GM19328 (cell line): ENCODE measurements around the gene PRKG1.
A peak's percentile ranks its signal among the peaks of the same experiment; 100 is the strongest.

ENCODE experiments used
- ATAC-seq: cut with Tn5 transposase; IDR thresholded peaks from one replicate; pipeline ENCODE4 v1.9.1; 2021; ENCODE audit warnings: mild to moderate bottlenecking, moderate library complexity; ENCODE audit not compliant: unreplicated experiment

PRKG1 gene

GRCh38 chr10:52265131-52265926, 1191.0 kb downstream of the PRKG1 start:
- ATAC-seq, result no peak

GRCh38 chr10:52266858-52267257, 1192.6 kb downstream of the PRKG1 start:
- no peak for ATAC-seq

- ATAC-seq, result no peak
These were observed 1194.5 kb downstream of the PRKG1 start for GRCh38 chr10:52268790-52269189.

GRCh38 chr10:52269233-52269632, 1194.9 kb downstream of the PRKG1 start:
- ATAC-seq, result no peak

GRCh38 chr10:52276163-52276562, 1201.9 kb downstream of the PRKG1 start:
- ATAC-seq, result no peak

GRCh38 chr10:52276986-52277385, 1202.7 kb downstream of the PRKG1 start:
- no peak for ATAC-seq

- no peak for ATAC-seq
These were observed 1205.3 kb downstream of the PRKG1 start for GRCh38 chr10:52279546-52279945.

GRCh38 chr10:52280051-52280450, 1205.8 kb downstream of the PRKG1 start:
- no peak for ATAC-seq

- no peak for ATAC-seq
These were observed 1208.9 kb downstream of the PRKG1 start for GRCh38 chr10:52283174-52283573.

GRCh38 chr10:52284416-52285013, 1210.2 kb downstream of the PRKG1 start:
- peak; percentile 51 for ATAC-seq

- no peak for ATAC-seq
These were observed 1213.6 kb downstream of the PRKG1 start for GRCh38 chr10:52287866-52288265.

GRCh38 chr10:52297747-52298146, 1223.5 kb downstream of the PRKG1 start:
- no peak for ATAC-seq

GRCh38 chr10:52300599-52301277, 1226.5 kb downstream of the PRKG1 start:
- ATAC-seq, result no peak

GRCh38 chr10:52308251-52309031, 1234.2 kb downstream of the PRKG1 start:
- ATAC-seq, result peak; percentile 73

GRCh38 chr10:52312942-52313255, 1238.6 kb downstream of the PRKG1 start:
- ATAC-seq, result no peak

- no peak for ATAC-seq
These were observed 1239.1 kb downstream of the PRKG1 start for GRCh38 chr10:52313256-52313932.

- no peak for ATAC-seq
These were observed 1239.9 kb downstream of the PRKG1 start, which contains the start of gene DKK1 for GRCh38 chr10:52313933-52314821. Gene DKK1, plus strand, starts transcription at chr10:52314281. Its CDS starts 154 bp downstream, at chr10:52314435.

- no peak for ATAC-seq
These were observed 1240.7 kb downstream of the PRKG1 start for GRCh38 chr10:52314822-52315552.

GRCh38 chr10:52316001-52316400, 1241.7 kb downstream of the PRKG1 start:
- no peak for ATAC-seq
